Activated CD8-positive, alpha-beta memory T cell treated with anti-CD3 and anti-CD28 coated beads for 48 hours (primary cell): ENCODE results near the gene PKDCC.

ENCODE experiments used
- DNase-seq, 3 experiments: peaks; one replicate each; pipeline ENCODE4 v3.0.0-alpha.2; 2020; ENCODE audit warnings: low read depth in 2 of 3, low spot score in 2 of 3

The PKDCC gene

GRCh38 chr2:42047488-42048298 lies at the start of gene PKDCC:
TSS of gene PKDCC (plus strand) at chr2:42048021. CDS start at chr2:42048200, 179 bp downstream.
- no peak for DNase-seq

GRCh38 chr2:41998186-41999127 lies 49.4 kb upstream of the PKDCC start:
- no peak for DNase-seq

- no peak for DNase-seq
Observed at GRCh38 chr2:41999128-41999480, 48.7 kb upstream of the PKDCC start.

- no peak for DNase-seq
Observed at GRCh38 chr2:41999592-42000281, 48.1 kb upstream of the PKDCC start.

- no peak for DNase-seq
Observed at GRCh38 chr2:42001711-42002201, 46.1 kb upstream of the PKDCC start.

GRCh38 chr2:42007551-42007950 lies 40.3 kb upstream of the PKDCC start:
- DNase-seq, result no peak

GRCh38 chr2:42008241-42008921 lies 39.4 kb upstream of the PKDCC start:
- DNase-seq, result no peak

- no peak for DNase-seq
Observed at GRCh38 chr2:42009657-42010580, 37.9 kb upstream of the PKDCC start.

- no peak for DNase-seq
Observed at GRCh38 chr2:42010743-42011298, 37.0 kb upstream of the PKDCC start.

- DNase-seq, result no peak
Observed at GRCh38 chr2:42012137-42012536, 35.7 kb upstream of the PKDCC start.

GRCh38 chr2:42012651-42013050 lies 35.2 kb upstream of the PKDCC start:
- no peak for DNase-seq

GRCh38 chr2:42013409-42013808 lies 34.4 kb upstream of the PKDCC start:
- no peak for DNase-seq

GRCh38 chr2:42021464-42021863 lies 26.4 kb upstream of the PKDCC start:
- DNase-seq, result no peak

GRCh38 chr2:42025151-42025582 lies 22.7 kb upstream of the PKDCC start:
- no peak for DNase-seq

- DNase-seq, result no peak
Observed at GRCh38 chr2:42026272-42026671, 21.5 kb upstream of the PKDCC start.

- no peak for DNase-seq
Observed at GRCh38 chr2:42028571-42029148, 19.2 kb upstream of the PKDCC start.

GRCh38 chr2:42029171-42029570 lies 18.6 kb upstream of the PKDCC start:
- no peak for DNase-seq

GRCh38 chr2:42029639-42030199 lies 18.1 kb upstream of the PKDCC start:
- DNase-seq, result no peak
